Ecto neural progenitor cell (in vitro differentiated cells): Measurements from ENCODE around the gene S100PBP.

Experiments used
- DNase-seq: peaks from one replicate; pipeline ENCODE4 v3.0.0-alpha.2; 2018; ENCODE audit warnings: low spot score

The S100PBP gene

GRCh38 chr1:32830092-32830852 lies 12.8 kb downstream of the S100PBP start:
- no peak for DNase-seq

- no peak for DNase-seq
These were observed 14.4 kb downstream of the S100PBP start for GRCh38 chr1:32831878-32832277.

GRCh38 chr1:32848354-32849063 lies 31.1 kb downstream of the S100PBP start:
- no peak for DNase-seq

- DNase-seq: no peak
These were observed 38.6 kb downstream of the S100PBP start for GRCh38 chr1:32855861-32856617.

GRCh38 chr1:32858136-32858535 lies 40.7 kb downstream of the S100PBP start:
- no peak for DNase-seq

- DNase-seq: no peak
These were observed 41.3 kb downstream of the S100PBP start for GRCh38 chr1:32858791-32859190.

- no peak for DNase-seq
These were observed 42.5 kb downstream of the S100PBP start for GRCh38 chr1:32859915-32860314.

- no peak for DNase-seq
These were observed 43.1 kb downstream of the S100PBP start for GRCh38 chr1:32860566-32860965.

- no peak for DNase-seq
These were observed 44.6 kb downstream of the S100PBP start for GRCh38 chr1:32861904-32862695.

GRCh38 chr1:32863218-32863880 lies 45.9 kb downstream of the S100PBP start:
- DNase-seq: no peak

GRCh38 chr1:32863881-32864245 lies 46.4 kb downstream of the S100PBP start:
- DNase-seq: no peak

GRCh38 chr1:32864375-32865019 lies 47.0 kb downstream of the S100PBP start:
- peak; percentile 28 for DNase-seq

GRCh38 chr1:32865639-32866405 lies 48.4 kb downstream of the S100PBP start:
- DNase-seq: no peak

GRCh38 chr1:32867151-32867550 lies 49.7 kb downstream of the S100PBP start:
- no peak for DNase-seq

- DNase-seq: no peak
These were observed 50.2 kb downstream of the S100PBP start for GRCh38 chr1:32867671-32868070.

GRCh38 chr1:32868085-32868484 lies 50.6 kb downstream of the S100PBP start:
- DNase-seq: no peak

- no peak for DNase-seq
These were observed 51.5 kb downstream of the S100PBP start for GRCh38 chr1:32868806-32869455.

GRCh38 chr1:32869923-32870614 lies 52.6 kb downstream of the S100PBP start:
- no peak for DNase-seq
